GM06990 (cell line): ENCODE data around the gene GSC2.

Source experiments
- DNase-seq: peaks from one replicate; pipeline ENCODE4 v3.0.0-alpha.2; 2011; ENCODE audit not compliant: insufficient read length; ENCODE audit errors: extremely low read depth
- H3K27me3 ChIP-seq: replicated peaks from 2 replicates; pipeline ENCODE4 v1.6.0; 2011; ENCODE audit warnings: low read length; ENCODE audit not compliant: control insufficient read depth, insufficient read depth
- H3K36me3 ChIP-seq: 2 replicates; pipeline ENCODE4 v1.5.1; 2011; ENCODE audit warnings: low read length; ENCODE audit not compliant: control insufficient read depth, insufficient read depth
- H3K4me3 ChIP-seq: replicated peaks from 2 replicates; pipeline ENCODE4 v1.5.1; 2011; ENCODE audit warnings: low read depth, mild to moderate bottlenecking, control low read depth, low read length
- CTCF ChIP-seq: IDR thresholded peaks from 2 replicates; pipeline ENCODE4 v1.5.1; 2011; ENCODE audit warnings: low read length, control low read depth, mild to moderate bottlenecking, inconsistent platforms; ENCODE audit not compliant: insufficient read depth, poor library complexity, severe bottlenecking

GSC2 gene

DNA sequence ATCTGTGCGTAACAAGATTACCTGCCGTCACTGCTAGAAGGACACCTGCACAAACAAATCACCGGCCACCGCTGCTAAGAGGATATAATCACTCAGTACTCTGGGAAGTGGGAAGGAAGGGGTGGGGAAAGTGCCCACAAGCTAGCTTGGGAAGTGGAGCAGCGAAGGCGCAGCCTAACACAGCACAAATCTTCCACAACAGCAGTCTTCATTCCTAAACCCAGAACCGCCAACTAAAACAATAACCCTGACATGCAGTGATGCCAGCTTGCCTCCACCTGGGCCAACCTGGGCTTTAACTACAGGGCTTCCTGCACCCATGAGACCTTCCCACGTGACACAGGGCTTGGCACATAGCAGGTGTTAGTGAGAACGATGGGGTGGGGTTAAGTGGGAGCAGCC, 33.0 kb downstream of the GSC2 start:
- Histone ChIP-seq H3K36me3 (peaks cover 4% of the 10 kb centered on the region), H3K4me3 (no peak overlapping the region), H3K27me3 (no peaks in the 10 kb centered on the region)
- TF ChIP-seq CTCF: no peak
- no peak for DNase-seq

GRCh38 chr22:19115628-19116027, 34.5 kb downstream of the GSC2 start:
- DNase-seq: no peak
- TF ChIP-seq CTCF: peak; percentile 19
- H3K4me3 ChIP-seq: no peak overlapping the region
- H3K36me3 ChIP-seq: peaks cover 4% of the 10 kb centered on the region
- no peaks in the 10 kb centered on the region for H3K27me3 ChIP-seq

DNA sequence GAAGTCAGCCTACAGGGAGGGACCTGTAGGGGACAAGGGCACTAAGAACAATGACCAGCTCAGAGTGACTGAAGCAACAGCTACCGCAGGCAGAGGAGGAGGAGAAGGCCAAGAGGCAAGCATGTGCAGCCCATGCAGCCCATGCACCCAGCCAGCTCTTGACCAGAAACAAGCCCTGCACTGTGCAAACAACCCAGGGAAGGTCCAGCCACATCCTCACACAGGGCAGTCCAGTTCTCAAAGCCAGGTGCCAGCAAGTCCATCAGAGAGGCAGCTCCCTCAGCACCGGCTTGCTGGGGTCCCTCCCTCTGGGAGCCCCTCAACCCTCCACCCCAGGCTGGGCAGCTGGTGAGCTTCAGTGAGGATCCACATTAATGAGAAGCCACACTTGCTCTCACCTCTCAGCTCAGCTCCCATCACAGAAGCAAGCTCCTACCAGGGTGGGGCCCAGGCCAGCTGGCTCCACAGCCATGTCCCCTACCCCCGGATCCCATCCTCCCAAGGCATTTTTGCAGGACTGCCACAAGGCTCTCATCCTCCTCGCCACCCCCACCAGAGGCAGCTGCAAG, 35.0 kb downstream of the GSC2 start:
- Histone ChIP-seq H3K27me3 (no peaks in the 10 kb centered on the region), H3K36me3 (peaks cover 4% of the 10 kb centered on the region), H3K4me3 (no peak overlapping the region)
- DNase-seq: no peak
- no peak for TF ChIP-seq CTCF

GRCh38 chr22:19113429-19113828, 36.7 kb downstream of the GSC2 start:
- no peak overlapping the region for H3K4me3 ChIP-seq
- DNase-seq: no peak
- no peak for TF ChIP-seq CTCF
- no peaks in the 10 kb centered on the region for H3K27me3 ChIP-seq
- H3K36me3 ChIP-seq: peaks cover 4% of the 10 kb centered on the region

- H3K36me3 ChIP-seq: peaks cover 4% of the 10 kb centered on the region
- no peaks in the 10 kb centered on the region for H3K27me3 ChIP-seq
- no peak for TF ChIP-seq CTCF
- no peak overlapping the region for H3K4me3 ChIP-seq
- DNase-seq: no peak
Observed at GRCh38 chr22:19111584-19111983, 38.5 kb downstream of the GSC2 start.

- Histone ChIP-seq H3K4me3 (no peak overlapping the region), H3K27me3 (no peaks in the 10 kb centered on the region), H3K36me3 (peaks cover 4% of the 10 kb centered on the region)
- TF ChIP-seq CTCF: peak; percentile 4
- DNase-seq: no peak
Observed at GRCh38 chr22:19111140-19111539, 39.0 kb downstream of the GSC2 start.
